Lower lobe of right lung (tissue), 2 donors: Measurements from ENCODE around the gene SMPD3. TPM values are rescaled to one million over a fixed set of nuclear protein-coding genes. Genes with fewer than 3 reads are reported as not detected.

Experiments used
- ATAC-seq, 2 donors: fragments of 200-7000 bp; cut with Tn5 transposase; one replicate each; pipeline ENCODE4 v1.9.1; 2020 to 2022; ENCODE audit warnings: mild to moderate bottlenecking in 2 of 2, moderate library complexity in 2 of 2
- DNase-seq: peaks from one replicate; pipeline ENCODE4 v3.0.0-alpha.2; 2020
- H3K27ac ChIP-seq: fragments of 200-600 bp; one replicate; pipeline ENCODE4 v1.8.0; 2022
- H3K27me3 ChIP-seq: fragments of 200-600 bp; one replicate; pipeline ENCODE4 v1.8.0; 2022; ENCODE audit warnings: low read depth
- H3K36me3 ChIP-seq: fragments of 200-600 bp; one replicate; pipeline ENCODE4 v1.8.0; 2022; ENCODE audit warnings: mild to moderate bottlenecking
- H3K4me1 ChIP-seq: fragments of 200-600 bp; one replicate; pipeline ENCODE4 v1.8.0; 2022
- H3K4me3 ChIP-seq: fragments of 200-600 bp; one replicate; pipeline ENCODE4 v1.8.0; 2022; ENCODE audit warnings: mild to moderate bottlenecking
- H3K9me3 ChIP-seq: fragments of 200-600 bp; one replicate; pipeline ENCODE4 v1.8.0; 2022
- intact Hi-C: fragments of 100-400 bp; cut with DNase I; formaldehyde crosslinking; loops from one replicate; pipeline ENCODE4 v1.11.0; 2022
- total RNA-seq: library from RNA; stranded (reverse); fragmentation: NEBNext Ultra II Directional; extraction: Animal tissue kit (Norgen Biotek cat#: 25700); gene quantifications from one replicate; pipeline ENCODE4 v1.2.1, GENCODE V29; 2021
- TF ChIP-seq, protein P1 (sequence below): fragments of 200-600 bp; IDR thresholded peaks from one replicate; pipeline ENCODE4 v1.8.0; 2022; ENCODE audit warnings: antibody characterized with exemption, mild to moderate bottlenecking
- donor health status: DM: no; HTN: yes; CAD: no; lungs with severe emphysema.

The SMPD3 gene
- total RNA-seq, 1 donor from 2014 or later, result 3.6 TPM

DNA sequence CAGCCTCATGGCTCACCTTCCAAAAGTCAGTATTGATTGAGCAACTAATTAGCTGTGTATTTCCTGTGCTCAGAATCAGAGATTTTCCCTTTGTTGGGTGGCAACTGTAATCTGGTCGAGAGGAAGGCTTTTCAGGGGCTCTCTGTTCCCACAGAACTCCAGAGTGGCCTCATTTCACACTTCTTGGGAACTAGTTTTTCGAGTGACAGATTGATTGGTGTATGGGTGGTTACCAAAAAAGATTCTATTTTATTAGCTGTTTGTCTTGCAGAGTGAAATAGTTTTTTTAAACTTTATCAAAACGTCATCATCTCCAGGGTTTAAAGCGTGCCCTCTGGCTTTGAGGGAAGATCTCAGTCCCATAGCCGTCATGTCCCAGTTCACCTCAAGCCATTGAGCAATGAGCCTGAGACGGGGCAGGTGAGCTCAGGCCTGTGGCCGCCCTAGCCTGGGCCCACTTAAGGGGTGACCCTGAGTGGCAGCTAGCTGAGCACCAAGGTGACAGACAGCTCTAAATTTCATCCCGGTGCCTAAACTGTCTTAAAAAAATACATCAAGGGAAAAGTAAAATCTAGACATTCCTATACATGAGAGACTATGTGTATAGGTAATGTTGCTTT is 53.0 kb downstream of the SMPD3 start:
- DNase-seq (no peak), ATAC-seq (no peak)
- intact Hi-C loops, result no loop called here
- Histone ChIP-seq H3K4me3 (no peak overlapping the region), H3K27me3 (no peaks in the 10 kb centered on the region), H3K36me3 (no peaks in the 10 kb centered on the region), H3K4me1 (no peaks in the 10 kb centered on the region), H3K9me3 (no peaks in the 10 kb centered on the region), H3K27ac (no peak overlapping the region)
- TF ChIP-seq, protein P1, sequence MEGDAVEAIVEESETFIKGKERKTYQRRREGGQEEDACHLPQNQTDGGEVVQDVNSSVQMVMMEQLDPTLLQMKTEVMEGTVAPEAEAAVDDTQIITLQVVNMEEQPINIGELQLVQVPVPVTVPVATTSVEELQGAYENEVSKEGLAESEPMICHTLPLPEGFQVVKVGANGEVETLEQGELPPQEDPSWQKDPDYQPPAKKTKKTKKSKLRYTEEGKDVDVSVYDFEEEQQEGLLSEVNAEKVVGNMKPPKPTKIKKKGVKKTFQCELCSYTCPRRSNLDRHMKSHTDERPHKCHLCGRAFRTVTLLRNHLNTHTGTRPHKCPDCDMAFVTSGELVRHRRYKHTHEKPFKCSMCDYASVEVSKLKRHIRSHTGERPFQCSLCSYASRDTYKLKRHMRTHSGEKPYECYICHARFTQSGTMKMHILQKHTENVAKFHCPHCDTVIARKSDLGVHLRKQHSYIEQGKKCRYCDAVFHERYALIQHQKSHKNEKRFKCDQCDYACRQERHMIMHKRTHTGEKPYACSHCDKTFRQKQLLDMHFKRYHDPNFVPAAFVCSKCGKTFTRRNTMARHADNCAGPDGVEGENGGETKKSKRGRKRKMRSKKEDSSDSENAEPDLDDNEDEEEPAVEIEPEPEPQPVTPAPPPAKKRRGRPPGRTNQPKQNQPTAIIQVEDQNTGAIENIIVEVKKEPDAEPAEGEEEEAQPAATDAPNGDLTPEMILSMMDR, result no peak

DNA sequence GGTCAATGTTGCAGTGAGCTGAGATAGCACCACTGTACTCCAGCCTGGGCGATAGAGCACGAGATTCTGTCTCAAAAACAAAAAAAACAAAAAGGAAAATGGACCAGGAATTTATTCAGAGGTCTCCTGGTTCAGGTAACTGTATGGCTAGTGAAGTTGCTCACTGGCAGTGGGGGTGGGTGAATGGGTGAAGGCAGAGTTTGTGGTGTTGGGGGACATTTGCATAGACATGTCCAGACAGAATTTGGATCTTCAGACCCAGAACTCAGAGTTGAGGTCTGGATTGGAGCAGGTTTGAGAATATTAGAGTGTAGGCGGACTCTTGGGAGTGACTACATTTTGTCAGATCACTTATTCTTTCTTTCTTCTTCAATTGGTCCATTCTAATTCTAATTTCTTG is 55.0 kb downstream of the SMPD3 start:
- intact Hi-C loops, result no loop called here
- H3K27me3 ChIP-seq, result no peaks in the 10 kb centered on the region
- no peak overlapping the region for H3K4me3 ChIP-seq
- H3K4me1 ChIP-seq, result no peaks in the 10 kb centered on the region
- no peaks in the 10 kb centered on the region for H3K36me3 ChIP-seq
- no peak overlapping the region for H3K27ac ChIP-seq
- H3K9me3 ChIP-seq, result no peaks in the 10 kb centered on the region
- ATAC-seq (no peak), DNase-seq (no peak)
- TF ChIP-seq, protein P1, result no peak

DNA sequence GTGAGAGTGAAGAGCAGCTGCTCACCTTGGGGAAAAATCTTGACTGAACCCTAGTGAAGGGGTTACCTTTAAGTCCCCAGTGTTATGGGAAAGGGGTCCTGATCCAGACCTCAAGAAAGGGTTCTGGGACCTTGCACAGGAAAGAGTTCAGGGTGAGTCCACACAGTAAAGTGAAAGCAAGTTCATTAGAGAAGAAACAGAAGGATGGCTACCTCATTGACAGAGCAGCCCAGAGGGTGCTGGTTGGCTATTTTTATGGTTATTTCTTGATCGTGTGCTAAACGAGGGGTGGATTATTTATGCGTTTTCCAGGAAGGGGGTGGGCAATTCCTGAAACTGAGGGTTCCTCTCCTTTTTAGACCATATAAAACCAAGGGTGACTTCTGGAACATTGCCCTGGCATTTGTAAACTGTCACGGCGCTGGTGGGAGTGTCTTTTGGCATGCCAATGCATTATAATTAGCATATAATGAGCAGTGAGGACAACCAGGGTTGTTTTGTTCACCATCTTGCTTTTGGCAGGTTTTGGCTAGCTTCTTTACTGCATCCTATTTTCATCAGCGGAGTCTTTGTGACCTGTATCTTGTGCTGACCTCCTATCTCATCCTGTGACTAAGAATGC is 58.4 kb downstream of the SMPD3 start:
- ATAC-seq (no peak), DNase-seq (no peak)
- TF ChIP-seq, protein P1, result no peak
- Histone ChIP-seq H3K9me3 (no peaks in the 10 kb centered on the region), H3K36me3 (no peaks in the 10 kb centered on the region), H3K4me1 (no peaks in the 10 kb centered on the region), H3K4me3 (no peak overlapping the region), H3K27ac (no peak overlapping the region), H3K27me3 (no peaks in the 10 kb centered on the region)
- intact Hi-C loops, result no loop called here

DNA sequence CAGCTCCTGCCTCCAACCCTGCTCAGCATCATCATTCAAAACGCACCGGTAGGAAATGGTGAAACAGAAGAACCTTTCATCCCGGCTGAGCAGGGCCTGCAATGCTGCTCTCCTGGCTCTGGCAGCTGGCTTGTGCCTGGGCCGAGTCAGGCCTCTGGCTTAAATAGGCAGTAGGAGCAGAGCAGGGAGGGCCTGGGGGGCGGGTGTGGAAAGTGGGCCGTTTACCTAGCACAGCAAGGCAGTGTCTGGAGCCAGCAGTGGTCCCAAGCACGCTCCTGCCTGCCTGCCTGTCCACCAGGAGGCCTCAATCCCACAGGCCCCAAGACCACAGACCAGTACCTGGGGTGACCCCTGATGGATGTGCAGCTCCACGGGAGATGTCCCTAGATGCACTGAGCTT is 59.3 kb downstream of the SMPD3 start:
- Histone ChIP-seq H3K4me1 (no peaks in the 10 kb centered on the region), H3K27me3 (no peaks in the 10 kb centered on the region), H3K27ac (no peak overlapping the region), H3K4me3 (no peak overlapping the region), H3K9me3 (no peaks in the 10 kb centered on the region), H3K36me3 (no peaks in the 10 kb centered on the region)
- ATAC-seq (no peak), DNase-seq (peak; percentile 23)
- TF ChIP-seq, protein P1, result no peak
- intact Hi-C loops, result no loop called here

DNA sequence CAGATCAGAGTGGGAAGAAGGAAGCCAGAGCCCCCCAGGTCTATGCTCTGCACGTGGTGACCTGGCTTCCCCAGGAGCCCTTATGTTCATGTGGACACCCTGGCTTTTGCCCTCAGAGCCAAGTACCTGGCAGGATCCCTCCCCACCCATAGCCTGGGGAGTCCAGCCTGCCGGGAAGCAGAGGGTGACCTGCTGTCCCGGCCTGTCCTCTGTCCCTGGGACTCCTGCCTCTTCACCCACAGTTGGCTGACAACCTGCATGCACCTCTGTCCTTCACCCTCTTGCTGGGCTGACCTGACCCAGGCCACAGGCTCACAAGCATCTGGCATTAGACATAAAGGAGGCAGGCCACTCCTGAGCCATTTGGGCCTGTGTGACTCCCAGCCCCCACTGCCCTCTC is 60.2 kb downstream of the SMPD3 start:
- DNase-seq, result peak; percentile 22
- H3K4me1 ChIP-seq, result no peaks in the 10 kb centered on the region
- no peaks in the 10 kb centered on the region for H3K36me3 ChIP-seq
- TF ChIP-seq, protein P1, result no peak
- H3K27ac ChIP-seq, result no peak overlapping the region
- no peaks in the 10 kb centered on the region for H3K27me3 ChIP-seq
- H3K4me3 ChIP-seq, result no peak overlapping the region
- no peaks in the 10 kb centered on the region for H3K9me3 ChIP-seq
- ATAC-seq, result peak in 1 of 2 donors; percentile 11
- intact Hi-C loops, result no loop called here
